GM19193 (cell line): ENCODE measurements around the gene TCF4.

Experiments
- POLR2A ChIP-seq: IDR thresholded peaks from 4 replicates; pipeline ENCODE4 v1.6.1; 2011; ENCODE audit not compliant: insufficient read depth, insufficient read length; ENCODE audit errors: extremely low read depth

TCF4 gene

GRCh38 chr18:55539240-55539639 is 48.8 kb downstream of the TCF4 start:
- no peak for TF ChIP-seq POLR2A

GRCh38 chr18:55534996-55535395 is 53.0 kb downstream of the TCF4 start:
- no peak for TF ChIP-seq POLR2A

GRCh38 chr18:55534547-55534946 is 53.4 kb downstream of the TCF4 start:
- no peak for TF ChIP-seq POLR2A

GRCh38 chr18:55530166-55530565 is 57.8 kb downstream of the TCF4 start:
- TF ChIP-seq POLR2A, result no peak

- no peak for TF ChIP-seq POLR2A
Measured at GRCh38 chr18:55529581-55529980, 58.4 kb downstream of the TCF4 start.

- no peak for TF ChIP-seq POLR2A
Measured at GRCh38 chr18:55525845-55526244, 62.1 kb downstream of the TCF4 start.

GRCh38 chr18:55524353-55525073 is 63.5 kb downstream of the TCF4 start:
- no peak for TF ChIP-seq POLR2A

- TF ChIP-seq POLR2A, result no peak
Measured at GRCh38 chr18:55523001-55523400, 65.0 kb downstream of the TCF4 start.

GRCh38 chr18:55522011-55522410 is 66.0 kb downstream of the TCF4 start:
- no peak for TF ChIP-seq POLR2A

- no peak for TF ChIP-seq POLR2A
Measured at GRCh38 chr18:55517055-55517454, 70.9 kb downstream of the TCF4 start.

- TF ChIP-seq POLR2A, result no peak
Measured at GRCh38 chr18:55515941-55516710, 71.9 kb downstream of the TCF4 start.

GRCh38 chr18:55515214-55515613 is 72.8 kb downstream of the TCF4 start:
- no peak for TF ChIP-seq POLR2A

- no peak for TF ChIP-seq POLR2A
Measured at GRCh38 chr18:55513161-55513560, 74.8 kb downstream of the TCF4 start.

GRCh38 chr18:55511277-55511676 is 76.7 kb downstream of the TCF4 start:
- no peak for TF ChIP-seq POLR2A

GRCh38 chr18:55510809-55511208 is 77.2 kb downstream of the TCF4 start:
- no peak for TF ChIP-seq POLR2A
